ENCODE measurements around the gene FAM13C.

Gene FAM13C

GRCh38 chr10:59272061-59272460, 90.3 kb downstream of the FAM13C start:
- H3K27ac ChIP-seq, result no peak overlapping the region
- DNase-seq, result no peak
- no peaks in the 10 kb centered on the region for H3K27me3 ChIP-seq
- intact Hi-C loops (cut with DNase I; ENCODE audit: low total_unique reads), result no loop called here
- H3K9me3 ChIP-seq, result no peaks in the 10 kb centered on the region
- H3K36me3 ChIP-seq, result peaks cover 7 to 27% (median 12%) of the 10 kb centered on the region in 3 donors
- no peak for TF ChIP-seq CTCF (IDR thresholded peaks at IDR 0.05)
- peaks cover 0 to 34% (median 3%) of the 10 kb centered on the region in 4 donors for H3K4me1 ChIP-seq
- H3K4me3 ChIP-seq, result no peak overlapping the region

GRCh38 chr10:59271160-59271559, 91.2 kb downstream of the FAM13C start:
- H3K27ac ChIP-seq, result no peak overlapping the region
- intact Hi-C loops (cut with DNase I; ENCODE audit: low total_unique reads), result no loop called here

GRCh38 chr10:59270492-59270891, 91.9 kb downstream of the FAM13C start:
- Histone ChIP-seq H3K4me3 (no peak overlapping the region), H3K36me3 (peaks cover 12 to 31% (median 19%) of the 10 kb centered on the region in 3 donors), H3K27me3 (no peaks in the 10 kb centered on the region), H3K27ac (no peak overlapping the region), H3K9me3 (no peaks in the 10 kb centered on the region), H3K4me1 (peaks cover 0 to 34% (median 3%) of the 10 kb centered on the region in 4 donors)
- intact Hi-C loops (cut with DNase I; ENCODE audit: low total_unique reads), result no loop called here
- no peak for TF ChIP-seq CTCF (IDR thresholded peaks at IDR 0.05)
- no peak for DNase-seq

More at GRCh38 chr10:59271160-59271559, 91.2 kb downstream of the FAM13C start:
- peaks cover 12 to 31% (median 15%) of the 10 kb centered on the region in 3 donors for H3K36me3 ChIP-seq
- H3K27me3 ChIP-seq, result no peaks in the 10 kb centered on the region
- DNase-seq, result no peak
- H3K4me1 ChIP-seq, result peaks cover 0 to 34% (median 3%) of the 10 kb centered on the region in 4 donors
- no peak for TF ChIP-seq CTCF (IDR thresholded peaks at IDR 0.05)
- H3K4me3 ChIP-seq, result no peak overlapping the region
- no peaks in the 10 kb centered on the region for H3K9me3 ChIP-seq

- Histone ChIP-seq H3K36me3 (peaks cover 12 to 31% (median 19%) of the 10 kb centered on the region in 3 donors), H3K4me3 (no peak overlapping the region), H3K27me3 (no peaks in the 10 kb centered on the region), H3K4me1 (peaks cover 0 to 34% (median 3%) of the 10 kb centered on the region in 4 donors), H3K27ac (no peak overlapping the region), H3K9me3 (no peaks in the 10 kb centered on the region)
- DNase-seq, result no peak
- intact Hi-C loops (cut with DNase I; ENCODE audit: low total_unique reads), result no loop called here
- TF ChIP-seq CTCF (IDR thresholded peaks at IDR 0.05), result no peak
These were observed 92.7 kb downstream of the FAM13C start for GRCh38 chr10:59269651-59270050.

- H3K9me3 ChIP-seq, result no peaks in the 10 kb centered on the region
- TF ChIP-seq CTCF (IDR thresholded peaks at IDR 0.05), result no peak
- DNase-seq, result no peak
- H3K4me3 ChIP-seq, result no peak overlapping the region
- H3K4me1 ChIP-seq, result peaks cover 0 to 27% (median under 1%) of the 10 kb centered on the region in 4 donors
- H3K36me3 ChIP-seq, result peaks cover 17 to 36% (median 28%) of the 10 kb centered on the region in 3 donors
- intact Hi-C loops (cut with DNase I; ENCODE audit: low total_unique reads), result no loop called here
- H3K27ac ChIP-seq, result no peak overlapping the region
- H3K27me3 ChIP-seq, result no peaks in the 10 kb centered on the region
These were observed 93.9 kb downstream of the FAM13C start for GRCh38 chr10:59268460-59268859.

- no peaks in the 10 kb centered on the region for H3K27me3 ChIP-seq
- no peaks in the 10 kb centered on the region for H3K9me3 ChIP-seq
- peaks cover 18 to 39% (median 32%) of the 10 kb centered on the region in 3 donors for H3K36me3 ChIP-seq
- intact Hi-C loops (cut with DNase I; ENCODE audit: low total_unique reads), result no loop called here
- H3K27ac ChIP-seq, result no peak overlapping the region
- peaks cover 0 to 6% (median 0%) of the 10 kb centered on the region in 4 donors for H3K4me1 ChIP-seq
- no peak for DNase-seq
- no peak overlapping the region for H3K4me3 ChIP-seq
- no peak for TF ChIP-seq CTCF (IDR thresholded peaks at IDR 0.05)
These were observed 96.0 kb downstream of the FAM13C start for GRCh38 chr10:59266321-59266720.
